Caco-2 (cell line): ENCODE results near the gene MICAL3. TPM values are rescaled to one million over a fixed set of nuclear protein-coding genes. Genes with fewer than 3 reads are reported as not detected.

Source experiments
- BruUV-seq: library from RNA; stranded (reverse); fragments of 400-500 nt; replicated peaks from 2 replicates; lab custom pipeline; 2021; lab: Mats Ljungman, UMichigan
- CTCF ChIA-PET: fragments of 300-600 bp; sonication (Branson Sonifier 250); formaldehyde crosslinking; loops from one replicate; lab custom pipeline; 2022; ENCODE audit warnings: antibody characterized with exemption; lab: Charles Lee
- POLR2A ChIA-PET: fragments of 300-600 bp; sonication (Branson Sonifier 250); formaldehyde crosslinking; loops from one replicate; lab custom pipeline; 2022; ENCODE audit warnings: antibody characterized with exemption; lab: Charles Lee
- DNase-seq, 2 experiments: peaks; one replicate each; pipeline versions ENCODE4 v3.0.0 to v3.0.0-alpha.2; 2020 to 2022
- H3K27me3 ChIP-seq: replicated peaks from 2 replicates; pipeline ENCODE4 v1.6.0; 2011; ENCODE audit warnings: low read length; ENCODE audit not compliant: control insufficient read depth, insufficient read depth
- H3K36me3 ChIP-seq: 2 replicates; pipeline ENCODE4 v1.5.1; 2011; ENCODE audit warnings: low read length; ENCODE audit not compliant: control insufficient read depth, insufficient read depth
- H3K4me1 ChIP-seq: fragments of 250-450 bp; sonication (Bioruptor Pico); 2 replicates; pipeline ENCODE4 v1.5.1; 2020; ENCODE audit warnings: mild to moderate bottlenecking
- H3K4me3 ChIP-seq: 2 replicates; pipeline ENCODE4 v1.5.1; 2011; ENCODE audit warnings: low read depth, mild to moderate bottlenecking, control low read depth, low read length
- H3K9me3 ChIP-seq: fragments of 250-450 bp; sonication (Bioruptor Pico); 2 replicates; pipeline ENCODE4 v1.5.1; 2020; ENCODE audit warnings: mild to moderate bottlenecking, moderate library complexity
- H3K27ac Mint-ChIP-seq: one replicate; pipeline ENCODE4 v1.8.0; 2022; ENCODE audit warnings: mixed read lengths; ENCODE audit not compliant: unreplicated experiment
- H3K27me3 Mint-ChIP-seq: one replicate; pipeline ENCODE4 v1.8.0; 2022; ENCODE audit warnings: mixed read lengths; ENCODE audit not compliant: insufficient read depth, unreplicated experiment
- H3K36me3 Mint-ChIP-seq: one replicate; pipeline ENCODE4 v1.8.0; 2022; ENCODE audit warnings: mild to moderate bottlenecking, mixed read lengths; ENCODE audit not compliant: insufficient read depth, unreplicated experiment
- H3K4me1 Mint-ChIP-seq: one replicate; pipeline ENCODE4 v1.8.0; 2022; ENCODE audit warnings: low read depth, mixed read lengths; ENCODE audit not compliant: unreplicated experiment
- H3K4me3 Mint-ChIP-seq: one replicate; pipeline ENCODE4 v1.8.0; 2022; ENCODE audit warnings: mild to moderate bottlenecking, moderate library complexity, mixed read lengths; ENCODE audit not compliant: unreplicated experiment
- H3K9me3 Mint-ChIP-seq: one replicate; pipeline ENCODE4 v1.8.0; 2022; ENCODE audit warnings: mixed read lengths; ENCODE audit not compliant: unreplicated experiment
- intact Hi-C: fragments of 100-400 bp; cut with micrococcal nuclease; formaldehyde crosslinking; loops from one replicate; pipeline ENCODE4 v1.10.0; 2022; ENCODE audit not compliant: unreplicated experiment
- total RNA-seq: library from RNA; stranded (reverse); gene quantifications from 2 replicates; pipeline ENCODE4 v1.2.3, GENCODE V29; 2022
- TF ChIP-seq, protein P1 (sequence below), 2 experiments: fragments of 200-600 bp in 1 of 2; IDR thresholded peaks; 1 replicate in 1 of 2; 2 replicates in 1 of 2; pipeline versions ENCODE4 v1.5.1 to v1.8.0; 2011 to 2022; ENCODE audit warnings: antibody characterized with exemption in 1 of 2, control low read depth in 1 of 2, inconsistent platforms in 1 of 2, low read depth in 1 of 2, low read length in 1 of 2, mild to moderate bottlenecking in 1 of 2, moderate library complexity in 1 of 2; ENCODE audit not compliant: insufficient read depth in 1 of 2, severe bottlenecking in 1 of 2, unreplicated experiment in 1 of 2

MICAL3 gene
- total RNA-seq, 1 experiment from 2014 or later: 65.6 TPM

- H3K9me3 Mint-ChIP-seq: no peaks in the 10 kb centered on the region
- intact Hi-C loops: no loop called here
- H3K4me3 Mint-ChIP-seq: no peak overlapping the region
- ChIA-PET CTCF (interaction anchor here (1.0 kb wide), 1 partner anchor 38 kb away, joined by 3 read pairs; no protein-coding TSS in a partner anchor), POLR2A (no interaction called here)
- no peak overlapping the region for H3K4me3 ChIP-seq
- H3K27me3 ChIP-seq: no peaks in the 10 kb centered on the region
- no peaks in the 10 kb centered on the region for H3K27me3 Mint-ChIP-seq
- no TSS peak for BruUV-seq
- no peaks in the 10 kb centered on the region for H3K36me3 ChIP-seq
- TF ChIP-seq, protein P1, sequence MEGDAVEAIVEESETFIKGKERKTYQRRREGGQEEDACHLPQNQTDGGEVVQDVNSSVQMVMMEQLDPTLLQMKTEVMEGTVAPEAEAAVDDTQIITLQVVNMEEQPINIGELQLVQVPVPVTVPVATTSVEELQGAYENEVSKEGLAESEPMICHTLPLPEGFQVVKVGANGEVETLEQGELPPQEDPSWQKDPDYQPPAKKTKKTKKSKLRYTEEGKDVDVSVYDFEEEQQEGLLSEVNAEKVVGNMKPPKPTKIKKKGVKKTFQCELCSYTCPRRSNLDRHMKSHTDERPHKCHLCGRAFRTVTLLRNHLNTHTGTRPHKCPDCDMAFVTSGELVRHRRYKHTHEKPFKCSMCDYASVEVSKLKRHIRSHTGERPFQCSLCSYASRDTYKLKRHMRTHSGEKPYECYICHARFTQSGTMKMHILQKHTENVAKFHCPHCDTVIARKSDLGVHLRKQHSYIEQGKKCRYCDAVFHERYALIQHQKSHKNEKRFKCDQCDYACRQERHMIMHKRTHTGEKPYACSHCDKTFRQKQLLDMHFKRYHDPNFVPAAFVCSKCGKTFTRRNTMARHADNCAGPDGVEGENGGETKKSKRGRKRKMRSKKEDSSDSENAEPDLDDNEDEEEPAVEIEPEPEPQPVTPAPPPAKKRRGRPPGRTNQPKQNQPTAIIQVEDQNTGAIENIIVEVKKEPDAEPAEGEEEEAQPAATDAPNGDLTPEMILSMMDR (IDR thresholded peaks at IDR 0.05; ENCODE audit: insufficient read depth in 1 of 2, low read depth in 1 of 2, low read length in 1 of 2, severe bottlenecking in 1 of 2, unreplicated experiment in 1 of 2): no peak
- H3K36me3 Mint-ChIP-seq: peaks cover 4% of the 10 kb centered on the region
- no peaks in the 10 kb centered on the region for H3K9me3 ChIP-seq
- DNase-seq: no peak
- no peak overlapping the region for H3K27ac Mint-ChIP-seq
- H3K4me1 ChIP-seq: no peaks in the 10 kb centered on the region
- no peaks in the 10 kb centered on the region for H3K4me1 Mint-ChIP-seq
These were observed 244.1 kb downstream of the MICAL3 start for GRCh38 chr22:17780116-17780740.

DNA sequence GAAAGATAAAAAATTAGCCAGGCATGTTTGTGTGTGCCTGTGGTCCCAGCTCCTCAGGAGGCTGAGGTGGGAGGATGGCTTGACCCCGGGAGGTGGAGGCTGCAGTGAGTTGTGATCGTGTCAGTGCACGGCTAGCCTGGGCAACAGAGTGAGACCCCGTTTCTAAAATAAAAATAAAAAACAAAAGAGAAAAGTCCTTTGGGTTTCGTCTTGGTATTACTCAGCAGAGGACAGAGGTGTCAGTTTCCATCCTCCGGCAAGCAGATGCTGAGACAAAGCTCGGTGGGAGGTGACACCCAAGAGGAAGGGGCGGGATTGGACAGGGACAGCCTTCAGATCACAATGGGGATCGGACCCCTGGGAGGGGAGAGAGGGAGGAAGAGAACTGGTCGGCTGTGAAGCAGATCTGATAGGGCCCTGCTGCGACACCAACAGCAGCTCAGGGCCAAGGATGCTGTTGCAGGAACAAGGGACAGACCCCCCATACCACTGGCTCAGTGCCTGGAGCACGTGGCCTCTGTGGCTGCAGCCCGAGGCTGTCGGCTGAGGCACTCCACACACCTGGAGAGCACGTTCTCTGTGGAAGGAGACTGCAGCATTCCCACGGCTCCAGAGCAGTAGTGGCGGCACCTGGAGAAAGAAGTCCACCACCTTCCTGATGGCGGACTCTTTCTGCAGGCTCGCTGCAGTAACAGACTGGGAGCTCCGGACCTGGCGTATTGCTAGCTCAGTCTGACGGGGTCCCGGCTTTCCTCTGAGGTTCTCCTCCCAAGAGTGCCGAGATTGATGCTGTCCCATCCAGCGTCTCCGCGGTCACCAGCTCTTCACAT lies 244.9 kb downstream of the MICAL3 start:
- H3K36me3 Mint-ChIP-seq: peaks cover 6% of the 10 kb centered on the region
- intact Hi-C loops: no loop called here
- ChIA-PET CTCF (interaction anchor here (0.5 to 1.0 kb wide), 2 partner anchors 8 to 37 kb away, joined by 3 to 4 read pairs; no protein-coding TSS in a partner anchor), POLR2A (no interaction called here)
- H3K27me3 ChIP-seq: no peaks in the 10 kb centered on the region
- no peak overlapping the region for H3K27ac Mint-ChIP-seq
- no peaks in the 10 kb centered on the region for H3K9me3 Mint-ChIP-seq
- DNase-seq: no peak
- H3K4me1 ChIP-seq: no peaks in the 10 kb centered on the region
- no peaks in the 10 kb centered on the region for H3K4me1 Mint-ChIP-seq
- H3K4me3 ChIP-seq: no peak overlapping the region
- TF ChIP-seq, protein P1 (IDR thresholded peaks at IDR 0.05; ENCODE audit: insufficient read depth in 1 of 2, low read depth in 1 of 2, low read length in 1 of 2, severe bottlenecking in 1 of 2, unreplicated experiment in 1 of 2): no peak
- no peak overlapping the region for H3K4me3 Mint-ChIP-seq
- H3K9me3 ChIP-seq: no peaks in the 10 kb centered on the region
- no TSS peak for BruUV-seq
- H3K27me3 Mint-ChIP-seq: no peaks in the 10 kb centered on the region
- H3K36me3 ChIP-seq: no peaks in the 10 kb centered on the region

DNA sequence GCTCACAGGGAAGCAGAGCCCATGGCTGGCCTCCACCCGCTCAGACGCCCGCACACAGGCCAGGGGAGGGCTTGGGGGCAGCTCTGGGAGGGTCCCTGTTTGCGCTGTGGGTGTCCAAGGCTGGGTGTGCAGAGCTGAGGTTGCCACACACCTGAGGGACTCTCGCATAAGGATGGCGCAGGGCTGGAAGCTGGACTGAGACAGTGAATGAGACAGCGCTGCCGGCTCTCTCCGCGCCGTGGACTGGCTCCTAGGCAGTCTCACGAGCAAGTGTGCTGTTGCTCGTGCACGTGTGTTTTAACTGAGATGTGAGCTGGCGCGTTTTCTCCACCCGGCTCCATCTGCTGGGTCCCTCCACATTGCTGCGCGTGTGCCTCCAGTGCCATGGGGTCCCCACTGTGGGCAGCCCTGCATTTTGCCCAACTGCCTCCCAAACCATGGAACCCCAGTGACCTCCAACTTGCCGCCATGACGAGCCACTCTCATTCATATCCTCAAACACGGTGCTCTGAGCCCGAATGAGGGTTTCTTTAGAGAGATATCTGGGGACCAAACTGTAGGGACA lies 245.9 kb downstream of the MICAL3 start:
- peaks cover 8% of the 10 kb centered on the region for H3K36me3 Mint-ChIP-seq
- POLR2A ChIA-PET: no interaction called here
- Histone ChIP-seq H3K9me3 (no peaks in the 10 kb centered on the region), H3K36me3 (no peaks in the 10 kb centered on the region), H3K27me3 (no peaks in the 10 kb centered on the region), H3K4me3 (no peak overlapping the region), H3K4me1 (peaks cover 1% of the 10 kb centered on the region; the same call in 1 of the 2 replicates)
- intact Hi-C loops: no loop called here
- no peaks in the 10 kb centered on the region for H3K4me1 Mint-ChIP-seq
- no TSS peak for BruUV-seq
- H3K9me3 Mint-ChIP-seq: no peaks in the 10 kb centered on the region
- CTCF ChIA-PET: no interaction called here
- no peak for DNase-seq
- H3K4me3 Mint-ChIP-seq: no peak overlapping the region
- TF ChIP-seq, protein P1 (IDR thresholded peaks at IDR 0.05; ENCODE audit: insufficient read depth in 1 of 2, low read depth in 1 of 2, low read length in 1 of 2, severe bottlenecking in 1 of 2, unreplicated experiment in 1 of 2): no peak
- no peak overlapping the region for H3K27ac Mint-ChIP-seq
- H3K27me3 Mint-ChIP-seq: no peaks in the 10 kb centered on the region
